HG03196 (cell line): ENCODE results near the gene RGSL1.

ENCODE experiments used
- ATAC-seq: cut with Tn5 transposase; IDR thresholded peaks from one replicate; pipeline ENCODE4 v1.9.1; 2021; ENCODE audit not compliant: unreplicated experiment

Gene RGSL1

GRCh38 chr1:182450087-182450486 lies at the start of gene RGSL1:
RGSL1 (plus strand) TSS chr1:182450146; CDS start chr1:182450166, 20 bp downstream.
- ATAC-seq: no peak

DNA sequence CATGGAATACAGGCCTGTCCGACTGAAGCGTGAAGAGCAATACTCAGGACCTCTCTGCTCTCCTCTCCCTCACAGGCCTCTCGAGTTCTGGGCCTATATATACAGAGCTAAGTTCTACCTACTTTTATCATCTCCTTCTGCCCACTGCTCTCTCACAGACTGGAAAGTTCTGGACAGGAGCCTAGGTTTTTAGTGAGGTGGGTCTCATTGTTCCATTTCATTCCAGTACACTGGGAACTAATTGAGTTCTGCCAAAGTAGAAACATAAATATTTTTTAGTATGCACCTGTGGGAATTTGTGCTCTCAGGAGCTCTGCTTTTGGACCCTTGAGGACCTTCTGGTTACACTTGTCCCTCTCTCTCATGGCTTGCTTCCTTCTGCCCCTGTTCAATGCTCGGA lies 49.4 kb upstream of the RGSL1 start, which contains the start of gene TEDDM1:
Gene TEDDM1 (minus strand): TSS at position 101 of the 400 bp plus-strand sequence. CDS start 182 bp downstream, outside the sequence.
- ATAC-seq: no peak

DNA sequence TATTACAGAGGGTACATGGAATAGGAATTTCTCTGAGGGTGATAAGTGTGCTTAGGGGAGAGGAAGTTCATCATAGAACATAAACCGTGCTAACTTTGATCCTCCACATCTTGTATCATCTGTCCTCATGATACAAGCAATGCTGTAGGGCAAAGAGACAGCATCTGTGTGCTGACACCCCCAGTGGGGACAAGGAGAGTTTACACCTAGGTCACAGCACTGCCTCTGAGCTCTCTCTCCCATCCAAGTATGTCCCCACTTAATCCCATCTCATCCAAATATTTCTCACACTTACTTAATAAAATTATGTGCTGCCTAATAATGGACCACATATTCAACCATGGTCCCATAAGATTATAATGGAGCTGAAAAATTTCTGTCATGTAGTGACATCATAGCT lies 45.2 kb upstream of the RGSL1 start:
- no peak for ATAC-seq

- ATAC-seq: no peak
Measured at GRCh38 chr1:182405578-182405977, 44.4 kb upstream of the RGSL1 start.

GRCh38 chr1:182406012-182406411 lies 43.9 kb upstream of the RGSL1 start:
- no peak for ATAC-seq

GRCh38 chr1:182407724-182408123 lies 42.2 kb upstream of the RGSL1 start:
- ATAC-seq: no peak

DNA sequence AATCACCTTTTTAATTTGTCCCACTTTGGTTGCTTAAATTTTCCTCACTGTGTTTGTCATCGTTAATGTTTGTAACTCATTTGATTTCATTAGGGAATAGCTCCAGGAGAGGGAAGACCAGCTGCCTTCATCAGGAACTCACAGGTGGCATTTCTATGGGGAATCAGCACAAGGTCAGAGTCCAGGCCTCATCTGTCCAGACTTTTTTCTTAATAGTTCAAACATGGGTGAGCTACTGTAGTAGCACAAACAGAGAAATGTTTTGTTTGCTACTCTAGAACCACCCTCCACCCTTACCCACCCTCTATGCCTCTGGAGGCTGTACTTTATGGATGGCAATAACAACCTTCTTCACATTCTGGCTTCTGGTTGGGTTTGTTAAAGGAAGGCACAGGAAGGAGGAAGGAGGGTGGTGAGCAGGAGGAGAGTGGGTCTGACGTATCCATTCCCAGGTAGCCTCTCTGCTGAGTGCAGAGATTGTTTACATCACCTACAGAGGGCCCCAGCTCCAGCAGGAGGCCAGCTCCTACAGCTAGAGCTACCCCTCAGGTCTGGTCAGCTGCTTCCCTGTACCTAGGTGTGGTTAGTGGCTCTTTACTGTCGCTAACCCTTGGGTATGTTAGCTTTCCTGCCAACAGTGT lies 41.4 kb upstream of the RGSL1 start:
- ATAC-seq: no peak

DNA sequence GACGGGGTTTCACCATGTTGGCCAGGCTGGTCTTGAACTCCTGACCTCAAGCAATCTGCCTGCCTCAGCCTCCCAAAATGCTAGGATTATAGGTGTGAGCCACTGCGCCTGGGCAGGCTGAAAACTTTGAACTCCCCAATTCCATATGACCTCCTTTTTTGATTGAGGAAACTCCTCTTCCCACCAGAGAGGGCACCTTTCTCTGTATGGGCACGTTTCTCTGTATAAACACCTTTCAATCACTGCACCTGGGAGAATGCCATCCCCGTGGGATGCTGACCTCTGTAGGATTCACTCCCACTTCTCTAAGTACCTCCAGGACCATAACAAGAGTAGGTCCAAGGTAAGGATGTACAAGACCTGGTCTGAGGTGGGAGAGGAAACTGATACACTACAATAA lies 39.8 kb upstream of the RGSL1 start:
- ATAC-seq: no peak

- no peak for ATAC-seq
Measured at GRCh38 chr1:182410620-182411273, 39.2 kb upstream of the RGSL1 start.

- ATAC-seq: no peak
Measured at GRCh38 chr1:182413486-182413885, 36.5 kb upstream of the RGSL1 start.

GRCh38 chr1:182413969-182414368 lies 36.0 kb upstream of the RGSL1 start:
- ATAC-seq: no peak

DNA sequence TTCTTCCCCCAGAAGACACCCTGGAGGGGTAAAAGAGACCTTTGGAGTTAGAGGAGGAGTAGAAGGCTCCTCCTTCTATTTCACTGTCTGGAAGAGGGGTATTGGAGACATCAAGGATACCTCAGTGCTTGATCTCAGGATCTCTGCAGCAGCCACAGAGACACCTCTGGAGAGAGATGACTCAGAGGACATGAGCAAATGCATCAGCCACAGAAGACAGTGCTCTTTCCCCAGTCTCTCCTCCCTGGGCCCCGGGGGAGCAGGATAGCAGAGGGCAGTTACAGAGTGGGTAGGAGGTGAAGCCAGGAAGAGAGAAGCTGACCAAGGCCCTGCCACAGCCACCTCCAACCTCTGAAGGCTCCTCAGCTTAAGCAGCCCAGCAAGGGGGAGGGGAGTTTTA lies 34.2 kb upstream of the RGSL1 start:
- ATAC-seq: no peak

DNA sequence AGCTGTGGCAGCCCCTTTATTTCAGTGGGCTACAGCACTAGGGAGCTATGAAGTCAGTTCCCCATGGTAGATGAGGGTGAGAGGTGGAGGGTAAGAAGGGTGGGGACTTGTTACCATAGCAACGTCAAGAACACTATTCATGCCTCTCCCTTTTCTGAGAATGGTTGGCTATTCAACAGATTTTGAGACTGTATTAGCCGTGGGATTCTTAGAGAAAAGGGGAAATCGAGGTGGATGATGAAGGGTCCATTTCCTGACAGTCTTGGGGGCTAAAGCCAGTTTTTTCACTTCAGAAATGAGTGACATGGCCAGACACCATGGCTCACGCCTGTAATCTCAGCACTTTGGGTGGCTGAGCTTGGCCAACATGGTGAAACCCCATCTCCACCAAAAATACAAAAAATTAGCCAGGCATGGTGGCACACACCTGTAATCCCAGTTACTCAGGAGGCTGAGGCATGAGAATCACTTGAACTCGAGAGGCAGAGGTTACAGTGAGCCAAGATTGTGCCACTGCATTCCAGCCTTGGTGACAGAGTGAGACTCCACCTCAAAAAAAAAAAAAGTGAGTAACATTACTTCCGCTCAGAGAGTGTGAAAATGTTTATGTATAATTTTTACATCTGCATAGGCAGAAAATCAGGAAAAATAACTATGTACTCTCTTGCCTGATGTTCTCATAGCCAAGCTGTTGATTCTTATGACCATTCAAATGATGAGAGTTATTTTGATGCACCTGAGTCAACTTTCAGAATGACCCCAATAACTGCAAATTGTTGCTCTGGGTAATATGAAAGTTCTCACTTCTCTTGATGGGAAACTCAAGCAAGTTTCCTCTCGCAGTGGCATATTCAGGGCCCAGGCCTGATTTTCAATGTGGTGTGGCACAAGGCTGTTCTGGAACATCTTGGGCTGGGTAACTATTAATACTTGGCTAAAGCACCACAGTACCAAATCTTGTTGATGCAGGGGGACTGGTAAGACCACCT lies 23.2 kb upstream of the RGSL1 start:
- ATAC-seq: peak; percentile 64

GRCh38 chr1:182428043-182428442 lies 21.9 kb upstream of the RGSL1 start:
- peak; percentile 28 for ATAC-seq

DNA sequence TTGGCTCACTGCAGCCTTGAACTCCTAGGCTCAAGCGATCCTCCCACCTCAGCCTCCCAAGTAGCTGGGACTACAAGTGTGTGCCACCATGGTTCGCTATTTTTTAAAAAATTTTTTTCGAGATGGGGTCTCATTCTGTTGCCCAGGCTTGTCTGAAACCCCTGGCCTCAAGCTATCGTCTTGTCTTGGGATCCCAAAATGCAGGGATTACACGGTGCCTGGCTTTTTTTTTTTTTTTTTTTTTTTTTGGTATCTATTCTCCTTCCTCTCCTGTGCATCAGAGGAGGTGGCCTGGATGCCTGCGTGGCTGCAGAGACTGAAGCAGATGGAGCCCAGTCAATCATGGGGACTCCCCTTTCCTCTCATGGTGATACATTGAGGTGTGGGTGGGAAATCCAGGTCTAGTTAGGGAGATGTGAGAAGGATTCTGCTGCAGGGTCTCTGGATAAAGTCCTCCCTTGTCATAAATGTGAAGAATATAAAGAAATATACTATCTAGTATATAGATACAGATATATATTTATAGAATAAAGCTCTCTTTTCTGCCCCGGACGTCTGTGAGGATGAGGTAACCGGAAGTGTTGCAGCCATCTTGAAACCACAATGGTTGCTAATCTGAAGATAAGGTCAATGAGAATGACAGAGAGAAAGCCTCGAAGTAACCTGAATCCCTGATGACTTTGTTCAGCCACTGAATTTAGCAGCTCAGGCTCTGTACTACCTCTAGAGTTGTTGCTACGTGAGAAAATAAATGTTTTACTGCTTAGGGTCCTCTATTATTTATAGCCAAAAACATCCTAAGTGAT lies 19.5 kb upstream of the RGSL1 start:
- ATAC-seq: no peak

GRCh38 chr1:182431278-182431677 lies 18.7 kb upstream of the RGSL1 start:
- ATAC-seq: no peak

- no peak for ATAC-seq
Measured at GRCh38 chr1:182433580-182433979, 16.4 kb upstream of the RGSL1 start.

DNA sequence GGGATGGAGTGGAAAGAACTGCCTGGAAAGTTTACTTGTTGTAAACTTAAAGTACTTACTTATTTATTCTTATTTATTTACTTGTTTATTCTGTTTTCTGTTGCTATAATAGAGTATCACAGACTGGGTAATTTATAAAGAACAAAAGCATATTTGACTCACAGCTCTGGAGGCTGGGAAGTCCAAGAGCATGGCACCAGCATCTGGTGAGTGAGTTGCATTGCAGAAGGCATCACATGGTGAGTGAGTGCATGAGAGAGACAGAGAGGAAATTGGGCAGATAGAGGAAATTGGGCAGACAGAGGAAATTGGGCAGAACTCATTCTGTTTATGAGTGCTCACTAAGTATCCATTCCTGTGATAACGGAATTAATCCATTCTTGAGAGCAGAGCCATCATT lies 11.6 kb upstream of the RGSL1 start:
- no peak for ATAC-seq

DNA sequence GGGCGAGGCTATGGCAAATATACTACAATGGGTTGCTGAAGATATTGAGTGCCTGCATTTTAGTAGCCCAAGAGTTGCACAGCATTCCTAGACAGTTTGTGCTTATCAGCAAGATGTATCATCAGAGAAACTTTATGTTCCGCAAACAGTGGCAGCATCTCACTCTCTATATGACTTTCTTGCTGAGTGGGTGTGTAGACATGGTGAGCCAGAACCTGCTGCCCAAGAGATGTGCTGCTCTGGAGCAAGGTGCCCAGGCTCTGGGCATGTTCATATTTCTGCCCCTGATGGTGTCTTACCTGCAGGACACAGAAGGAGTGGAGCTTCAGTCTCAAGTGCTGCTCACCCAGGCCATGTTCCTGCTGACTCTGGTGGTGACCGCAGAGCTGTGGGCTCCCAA lies 8.2 kb upstream of the RGSL1 start:
- ATAC-seq: no peak

DNA sequence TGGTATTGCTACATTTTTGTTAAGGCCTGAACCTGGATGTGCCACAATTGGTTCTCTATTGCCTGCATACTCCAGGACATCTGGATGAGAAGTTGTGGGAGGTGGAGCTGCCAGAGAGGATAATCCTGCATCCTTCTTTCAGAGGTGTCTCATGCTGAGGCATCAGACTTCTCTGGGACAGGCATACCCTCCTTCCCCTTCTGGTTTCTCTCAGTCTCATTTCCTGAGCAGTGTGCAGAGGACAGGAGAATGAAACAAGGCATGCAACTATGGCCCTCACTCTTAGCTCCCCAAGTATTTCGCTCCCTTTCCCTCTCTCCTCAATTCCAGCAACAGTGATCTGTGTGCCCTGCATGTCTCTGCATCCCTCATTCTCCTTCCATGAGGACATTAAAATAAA lies 7.6 kb upstream of the RGSL1 start:
- no peak for ATAC-seq

DNA sequence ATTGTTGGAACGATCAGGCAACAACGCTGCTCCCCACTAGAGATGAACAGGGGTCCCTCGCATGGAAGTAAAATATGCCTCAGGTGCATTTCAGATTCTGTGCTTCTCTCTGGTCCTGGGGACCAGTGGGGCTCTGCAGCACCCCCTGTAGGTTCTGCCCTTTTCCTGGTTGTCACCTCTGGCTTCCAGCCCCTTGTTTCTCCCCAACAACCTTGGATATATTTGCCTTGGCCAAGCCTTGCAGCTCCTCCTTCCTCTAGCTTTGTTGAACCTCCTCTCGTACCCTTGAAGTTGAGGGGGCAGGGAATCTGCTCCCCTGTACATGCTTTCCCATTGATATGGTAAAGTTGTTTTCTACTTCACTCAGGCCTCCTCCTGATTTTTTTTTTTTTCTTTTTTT lies 5.4 kb upstream of the RGSL1 start:
- ATAC-seq: no peak
